Measurements from ENCODE around the gene MRTFB.

DNA sequence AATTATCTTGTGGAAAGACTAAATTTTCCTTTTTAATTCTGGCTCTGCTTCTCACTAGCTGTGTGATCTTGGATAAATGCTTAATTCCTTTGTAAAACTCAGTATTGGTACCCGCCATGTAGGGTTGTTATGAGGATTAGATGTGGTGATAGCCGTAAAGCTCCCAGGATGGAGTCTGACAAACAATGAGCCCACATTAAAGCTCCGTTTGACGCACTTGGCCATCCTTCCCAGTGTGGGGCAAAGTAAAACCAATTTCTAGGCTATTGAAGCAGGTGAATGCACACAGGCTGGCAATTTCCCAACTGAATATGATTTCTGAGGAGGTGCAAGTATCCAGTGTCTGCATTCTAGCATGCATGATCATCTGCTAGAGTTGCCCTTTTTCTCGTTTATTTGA lies 123.6 kb downstream of the MRTFB start:
- TF ChIP-seq CTCF (conservative IDR thresholded peaks at IDR 0.05; ENCODE audit: low read depth, low read length) = no peak
- TF ChIP-seq EZH2 (IDR thresholded peaks at IDR 0.05; ENCODE audit: borderline replicate concordance, low read depth, low read length, poor library complexity, severe bottlenecking) = no peak
